GM12892 (cell line): ENCODE results near the gene PRTN3.

ENCODE experiments used
- POLR2A ChIP-seq: IDR thresholded peaks from 2 replicates; pipeline ENCODE4 v1.6.1; 2011; ENCODE audit warnings: low read depth, low read length, control low read depth
- POLR2AphosphoS5 ChIP-seq: IDR thresholded peaks from 2 replicates; pipeline ENCODE4 v1.6.1; 2011; ENCODE audit warnings: low read depth, low read length, control low read depth

GRCh38 chr19:855142-855541 is 14.3 kb downstream of the PRTN3 start:
- TF ChIP-seq POLR2A = no peak
- TF ChIP-seq POLR2AphosphoS5 = no peak
